Activated CD4-positive, alpha-beta T cell treated with anti-CD3 and anti-CD28 coated beads, Interleukin-2, Interleukin-6, amounts not matched to agents 100 ng/mL and 50 ng/mL, durations not matched to agents 16 hours and 8 hours (primary cell): ENCODE results near the gene ARHGAP26.

Source experiments
- DNase-seq: peaks from one replicate; pipeline ENCODE4 v3.0.0-alpha.2; 2020

The ARHGAP26 gene

GRCh38 chr5:143025971-143026370, 255.8 kb downstream of the ARHGAP26 start:
- no peak for DNase-seq

GRCh38 chr5:143026380-143026779, 256.2 kb downstream of the ARHGAP26 start:
- no peak for DNase-seq

- no peak for DNase-seq
Measured at GRCh38 chr5:143029293-143029692, 259.1 kb downstream of the ARHGAP26 start.

GRCh38 chr5:143030349-143030748, 260.2 kb downstream of the ARHGAP26 start:
- DNase-seq = peak; percentile 48

GRCh38 chr5:143031781-143032580, 261.8 kb downstream of the ARHGAP26 start:
- no peak for DNase-seq

GRCh38 chr5:143032581-143032836, 262.3 kb downstream of the ARHGAP26 start:
- DNase-seq = no peak

GRCh38 chr5:143033535-143034250, 263.5 kb downstream of the ARHGAP26 start:
- DNase-seq = no peak

- DNase-seq = peak; percentile 44
Measured at GRCh38 chr5:143036146-143036927, 266.2 kb downstream of the ARHGAP26 start.

GRCh38 chr5:143037071-143037470, 266.9 kb downstream of the ARHGAP26 start:
- no peak for DNase-seq

- DNase-seq = no peak
Measured at GRCh38 chr5:143037708-143038107, 267.5 kb downstream of the ARHGAP26 start.

- DNase-seq = no peak
Measured at GRCh38 chr5:143040622-143041021, 270.4 kb downstream of the ARHGAP26 start.

GRCh38 chr5:143041461-143041860, 271.3 kb downstream of the ARHGAP26 start:
- no peak for DNase-seq

GRCh38 chr5:143041972-143042770, 272.0 kb downstream of the ARHGAP26 start:
- DNase-seq = no peak

- DNase-seq = no peak
Measured at GRCh38 chr5:143044265-143044664, 274.1 kb downstream of the ARHGAP26 start.

- no peak for DNase-seq
Measured at GRCh38 chr5:143045062-143045461, 274.9 kb downstream of the ARHGAP26 start.

GRCh38 chr5:143046314-143046713, 276.1 kb downstream of the ARHGAP26 start:
- no peak for DNase-seq

- no peak for DNase-seq
Measured at GRCh38 chr5:143047091-143047490, 276.9 kb downstream of the ARHGAP26 start.

- no peak for DNase-seq
Measured at GRCh38 chr5:143050183-143050582, 280.0 kb downstream of the ARHGAP26 start.

GRCh38 chr5:143051244-143052058, 281.3 kb downstream of the ARHGAP26 start:
- DNase-seq = peak; percentile 42

- DNase-seq = peak; percentile 41
Measured at GRCh38 chr5:143052967-143053682, 282.9 kb downstream of the ARHGAP26 start.

GRCh38 chr5:143053780-143054179, 283.6 kb downstream of the ARHGAP26 start:
- no peak for DNase-seq
